HG02970 (cell line): ENCODE data around the gene CBX8.

ENCODE experiments used
- ATAC-seq: cut with Tn5 transposase; IDR thresholded peaks from one replicate; pipeline ENCODE4 v1.9.1; 2021; ENCODE audit warnings: mild to moderate bottlenecking, moderate library complexity, moderate number of reproducible peaks; ENCODE audit not compliant: unreplicated experiment, low FRiP score

The CBX8 gene

DNA sequence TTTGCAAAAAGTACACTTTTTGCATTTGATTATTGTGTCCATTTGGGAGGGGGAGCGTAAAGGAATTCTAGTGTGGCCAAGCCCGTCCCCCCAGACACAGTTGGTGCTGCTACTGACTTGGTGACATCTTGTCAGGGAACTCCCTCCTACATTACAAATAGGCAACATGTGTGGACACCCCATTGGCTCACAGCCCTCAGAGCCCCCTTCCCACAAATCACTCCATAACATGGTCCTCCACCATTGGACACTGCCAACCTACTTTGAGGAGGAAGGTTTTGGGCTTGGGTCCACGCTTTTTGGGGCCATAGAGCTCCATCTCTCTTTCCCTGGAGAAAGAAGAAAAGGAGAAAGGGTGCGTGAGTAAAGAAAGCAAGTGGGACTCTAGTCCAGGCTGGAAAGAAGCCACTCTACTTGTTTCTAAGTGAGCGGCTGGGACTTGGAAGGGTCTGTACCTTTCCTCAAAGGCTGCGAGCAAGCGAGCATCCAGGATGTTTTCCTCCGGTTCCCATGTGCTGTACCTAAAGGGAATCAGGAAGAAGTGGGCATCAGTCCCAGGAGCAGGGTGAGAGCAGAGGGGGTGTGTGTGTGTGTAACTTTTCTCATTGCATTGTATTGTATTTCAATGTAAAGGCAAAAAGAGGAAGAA, 958 bp downstream of the CBX8 start:
- ATAC-seq, result no peak

DNA sequence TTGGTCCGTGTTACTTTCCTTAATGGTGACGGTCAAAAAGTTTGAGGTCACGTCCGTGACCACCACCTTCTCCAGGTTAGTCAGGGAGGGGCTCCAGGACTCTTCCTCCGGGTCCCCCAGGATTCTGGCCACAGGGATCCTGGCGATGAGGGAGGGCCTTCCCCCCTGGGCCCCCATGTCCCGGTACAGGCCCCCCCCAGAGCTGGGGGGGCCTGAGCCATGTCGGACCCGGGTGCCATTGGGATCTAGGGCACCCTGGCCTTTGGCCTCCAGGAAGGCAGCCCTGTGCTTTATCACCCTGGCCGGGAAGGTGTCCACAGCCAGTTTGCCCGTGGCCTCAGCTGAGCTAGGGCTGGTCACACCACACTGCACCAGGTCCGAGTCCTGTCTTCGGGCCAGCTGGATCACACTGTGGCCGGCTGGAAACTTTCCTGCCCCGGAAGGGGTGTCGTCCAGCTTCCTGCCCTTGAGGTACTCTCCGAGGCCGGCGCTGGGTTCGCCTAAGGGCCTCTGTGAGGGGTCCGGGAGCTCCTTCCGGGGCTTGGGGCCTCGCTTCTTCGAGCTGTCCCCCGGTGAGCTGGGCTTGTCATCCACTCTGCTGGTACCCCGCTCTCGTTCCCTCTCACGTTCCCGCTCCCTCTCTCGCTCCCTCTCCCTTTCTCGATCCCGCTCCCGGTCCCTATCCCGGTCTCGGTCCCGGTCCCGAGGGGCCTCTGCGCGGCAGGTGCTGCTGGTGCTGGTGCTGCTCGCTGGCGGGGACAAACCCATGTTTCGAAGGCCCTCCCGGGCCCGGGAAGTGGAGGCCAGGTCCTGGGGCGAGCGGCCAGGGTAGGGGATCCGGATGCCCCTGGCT, 2.0 kb downstream of the CBX8 start:
- ATAC-seq, result no peak

DNA sequence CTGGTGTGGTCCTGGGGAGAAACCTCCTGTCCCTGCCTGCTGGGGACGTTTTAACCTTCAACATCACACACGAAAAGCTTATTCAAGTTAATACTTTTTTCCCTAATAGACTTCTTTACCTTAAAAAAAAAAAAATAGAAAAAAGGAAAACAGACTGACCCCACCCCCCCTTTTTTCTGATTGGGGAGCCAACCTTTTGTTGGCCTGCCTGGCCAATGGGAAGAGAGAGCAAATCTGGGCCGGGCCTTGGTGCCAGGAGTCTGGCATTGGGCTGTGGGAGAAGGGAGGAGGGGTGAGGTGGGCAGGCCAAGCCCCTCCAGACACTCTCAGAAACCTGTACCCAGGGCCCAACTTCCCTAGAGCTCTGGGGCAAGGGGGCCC, 3.0 kb downstream of the CBX8 start:
- ATAC-seq, result no peak

- ATAC-seq, result no peak
These were observed 3.6 kb downstream of the CBX8 start for GRCh38 chr17:79792984-79793923.

DNA sequence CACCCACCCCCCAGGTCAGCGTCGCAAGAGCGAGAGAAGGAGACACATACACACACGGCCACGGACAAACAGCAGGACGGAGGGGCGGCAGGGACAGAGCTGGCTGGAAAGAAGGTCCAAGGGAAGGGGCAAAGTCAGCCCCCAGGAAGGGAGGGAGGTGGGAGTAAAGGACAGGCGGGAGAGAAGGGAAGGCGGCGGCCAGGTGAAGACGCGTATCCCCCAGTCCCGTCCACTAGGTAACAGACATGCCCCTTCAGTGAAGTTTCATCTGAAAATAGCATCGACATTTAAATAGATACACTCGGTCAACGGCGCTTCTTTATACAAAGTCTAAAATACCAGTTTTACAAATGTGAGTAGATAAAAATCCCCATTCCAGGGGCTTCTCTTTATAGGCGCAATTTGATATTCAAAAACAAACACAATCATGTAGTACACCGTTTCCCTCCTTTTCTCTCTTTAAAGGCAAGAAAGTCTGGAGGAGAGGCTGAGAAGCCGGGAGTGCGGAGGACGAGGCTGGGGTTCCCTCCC, 4.5 kb downstream of the CBX8 start:
- ATAC-seq, result no peak

- ATAC-seq, result no peak
These were observed 5.1 kb downstream of the CBX8 start for GRCh38 chr17:79791735-79792161.

GRCh38 chr17:79790805-79791734, 5.8 kb downstream of the CBX8 start:
- no peak for ATAC-seq

DNA sequence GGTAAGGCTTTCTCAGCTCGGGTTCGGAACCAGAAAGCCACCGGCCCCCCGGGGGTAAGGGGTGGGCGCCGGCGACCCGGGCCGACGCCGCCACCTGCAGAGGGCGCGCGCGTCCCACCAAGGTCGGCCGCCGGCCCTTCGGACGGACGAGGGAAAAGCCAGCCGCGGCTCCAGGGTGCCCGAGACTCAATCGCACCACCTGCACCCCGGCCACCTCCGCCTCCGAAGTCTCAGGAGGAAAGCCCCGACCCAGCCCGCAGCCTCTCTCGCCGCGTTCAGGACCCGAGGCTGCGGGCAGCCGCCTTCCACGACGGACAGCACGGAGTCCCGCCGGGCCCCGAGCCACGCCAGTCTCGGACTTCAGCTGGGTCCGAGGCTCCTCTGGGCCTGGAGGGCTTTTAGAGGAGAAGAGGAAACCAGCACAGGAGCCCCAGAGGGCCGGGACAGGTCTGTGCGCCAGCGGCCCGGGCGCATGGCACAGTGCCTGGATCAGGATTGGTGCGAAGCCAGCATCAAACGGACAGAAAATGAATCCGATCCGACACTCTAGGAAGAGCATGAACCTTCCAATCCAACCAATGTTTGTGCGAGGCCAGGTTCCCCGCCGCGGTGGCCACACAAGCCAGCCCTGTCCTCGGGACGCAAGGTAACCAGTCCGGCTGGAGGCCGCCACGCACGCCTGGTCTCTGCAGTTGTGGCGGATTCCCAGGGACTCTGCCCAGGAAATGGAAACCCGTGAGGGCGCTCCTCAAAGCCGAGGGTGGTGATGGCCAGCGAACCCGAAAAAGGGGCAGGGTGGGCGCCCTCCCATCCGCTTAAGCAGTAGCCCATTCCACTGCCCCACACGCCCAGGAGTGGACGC, 6.7 kb downstream of the CBX8 start:
- no peak for ATAC-seq

DNA sequence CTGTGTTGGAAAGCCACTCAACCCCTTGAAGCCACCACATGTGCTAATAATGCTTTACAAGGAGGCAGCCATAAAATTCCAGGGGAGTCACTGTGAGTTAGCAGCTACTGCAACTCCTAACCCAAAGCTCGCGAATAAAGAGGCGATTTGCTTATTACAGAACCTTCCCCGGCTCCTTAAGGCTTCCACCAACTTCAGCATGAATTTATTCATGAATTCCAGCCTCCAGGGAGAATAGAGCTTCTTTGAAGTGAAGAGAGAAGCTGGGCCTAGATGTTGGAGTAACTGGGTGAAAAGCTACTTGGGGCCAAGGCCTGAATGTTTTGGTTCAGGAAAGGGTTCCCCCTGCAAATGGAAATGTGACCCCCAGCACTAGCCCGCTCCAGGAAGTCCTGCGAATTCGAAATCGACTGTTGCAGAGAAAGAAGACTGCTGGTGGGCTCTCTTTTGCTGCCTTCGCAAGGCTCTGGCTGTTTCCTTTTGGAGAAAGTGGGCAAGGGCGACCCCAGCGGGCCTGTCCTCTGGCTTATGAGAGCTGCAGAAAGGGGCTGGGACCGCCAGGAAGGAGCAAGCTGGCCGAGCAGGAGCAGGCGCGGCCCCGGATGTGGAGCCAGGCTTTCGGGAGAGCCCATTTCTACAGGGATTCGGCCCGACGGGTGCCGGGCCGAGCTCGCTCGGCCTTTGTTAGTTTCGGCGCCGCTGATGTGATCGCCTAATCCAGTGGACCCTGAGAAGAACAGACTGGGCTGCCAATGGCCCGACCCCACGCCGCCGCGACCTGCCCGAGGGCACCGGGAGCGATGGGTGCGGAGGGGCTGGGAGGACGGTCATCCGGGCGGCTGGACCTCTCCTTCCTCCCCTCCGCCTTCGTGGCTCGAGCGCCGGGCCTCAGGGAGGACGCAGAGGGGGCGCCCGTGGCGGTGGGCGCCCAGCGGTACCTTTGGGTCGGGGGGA, 7.6 kb downstream of the CBX8 start:
- ATAC-seq, result no peak

GRCh38 chr17:79788455-79788854, 8.4 kb downstream of the CBX8 start:
- ATAC-seq, result no peak

DNA sequence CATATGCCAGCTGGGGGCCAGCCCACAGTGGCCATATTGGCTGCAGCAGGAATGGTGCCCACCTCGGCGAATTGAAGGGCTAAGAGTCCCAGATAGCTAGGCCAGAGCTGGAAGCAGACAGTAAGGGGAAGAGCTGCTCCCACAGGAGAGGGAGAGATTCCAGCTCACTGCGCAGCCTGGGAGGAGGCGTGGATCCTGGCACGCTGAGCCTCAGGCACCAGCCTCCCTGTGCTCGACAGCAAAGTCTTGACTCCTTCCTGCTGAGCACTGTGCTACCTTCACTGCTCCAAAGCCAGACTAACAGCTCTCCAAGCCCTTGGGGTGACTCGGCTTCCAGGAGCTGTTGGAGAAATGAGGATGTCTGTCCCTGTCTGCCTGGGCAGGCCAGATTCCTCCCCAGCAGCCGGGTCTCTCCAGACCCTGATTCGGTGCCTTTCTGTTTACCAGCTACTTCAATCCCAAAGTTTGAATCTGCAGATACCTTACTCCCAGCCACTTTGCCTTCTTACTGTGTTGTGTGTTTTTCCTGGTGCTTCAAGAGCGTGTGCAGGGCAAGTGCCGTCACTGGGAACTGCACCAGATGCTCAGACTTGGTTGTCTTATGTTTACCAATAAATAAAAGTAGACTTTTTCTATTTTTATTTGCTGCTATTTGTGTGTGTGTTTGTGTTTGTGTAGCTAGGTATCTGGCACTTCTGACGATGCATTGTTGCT, 9.8 kb downstream of the CBX8 start:
- no peak for ATAC-seq

GRCh38 chr17:79785900-79786810, 10.7 kb downstream of the CBX8 start:
- no peak for ATAC-seq

- ATAC-seq, result no peak
These were observed 11.6 kb downstream of the CBX8 start for GRCh38 chr17:79785017-79785899.

GRCh38 chr17:79784353-79785016, 12.4 kb downstream of the CBX8 start:
- ATAC-seq, result no peak
